ENCODE measurements around the gene RAB38.

RAB38 gene

GRCh38 chr11:88183233-88183632 lies 8.0 kb upstream of the RAB38 start:
- TF ChIP-seq TCF12 (IDR thresholded peaks at IDR 0.05; ENCODE audit: low read depth) (no peak), RAD21 (IDR thresholded peaks at IDR 0.05; ENCODE audit: low read depth) (no peak), NFIC (IDR thresholded peaks at IDR 0.05) (no peak), YY1 (IDR thresholded peaks at IDR 0.05; ENCODE audit: low read depth) (no peak), USF1 (IDR thresholded peaks at IDR 0.05) (no peak), REST (IDR thresholded peaks at IDR 0.05; ENCODE audit: low read depth) (no peak), EP300 (IDR thresholded peaks at IDR 0.05; ENCODE audit: borderline replicate concordance) (no peak), FOXM1 (IDR thresholded peaks at IDR 0.05; ENCODE audit: borderline replicate concordance, low read depth) (no peak), MAX (IDR thresholded peaks at IDR 0.05) (no peak), EGR1 (IDR thresholded peaks at IDR 0.05) (no peak), TEAD4 (IDR thresholded peaks at IDR 0.05) (no peak), ZBTB7A (IDR thresholded peaks at IDR 0.05; ENCODE audit: low read depth) (no peak), TAF1 (IDR thresholded peaks at IDR 0.05; ENCODE audit: low read depth) (no peak), CREB1 (IDR thresholded peaks at IDR 0.05; ENCODE audit: low read depth) (no peak), CEBPB (IDR thresholded peaks at IDR 0.05) (no peak)

GRCh38 chr11:88181776-88182175 lies 6.5 kb upstream of the RAB38 start:
- no peak for TF ChIP-seq EGR1 (IDR thresholded peaks at IDR 0.05)
- no peak for TF ChIP-seq ZBTB7A (IDR thresholded peaks at IDR 0.05; ENCODE audit: low read depth)
- TF ChIP-seq REST (IDR thresholded peaks at IDR 0.05; ENCODE audit: low read depth) = no peak
- no peak for TF ChIP-seq RAD21 (IDR thresholded peaks at IDR 0.05; ENCODE audit: low read depth)
- no peak for TF ChIP-seq USF1 (IDR thresholded peaks at IDR 0.05)
- TF ChIP-seq YY1 (IDR thresholded peaks at IDR 0.05; ENCODE audit: low read depth) = no peak
- TF ChIP-seq FOXM1 (IDR thresholded peaks at IDR 0.05; ENCODE audit: borderline replicate concordance, low read depth) = no peak
- no peak for TF ChIP-seq EP300 (IDR thresholded peaks at IDR 0.05; ENCODE audit: borderline replicate concordance)
- no peak for TF ChIP-seq TCF12 (IDR thresholded peaks at IDR 0.05; ENCODE audit: low read depth)
- no peak for TF ChIP-seq NFIC (IDR thresholded peaks at IDR 0.05)
- no peak for TF ChIP-seq MAX (IDR thresholded peaks at IDR 0.05)
- no peak for TF ChIP-seq TEAD4 (IDR thresholded peaks at IDR 0.05)
- TF ChIP-seq CEBPB (IDR thresholded peaks at IDR 0.05) = no peak
- no peak for TF ChIP-seq TAF1 (IDR thresholded peaks at IDR 0.05; ENCODE audit: low read depth)
- no peak for TF ChIP-seq CREB1 (IDR thresholded peaks at IDR 0.05; ENCODE audit: low read depth)

- TF ChIP-seq TEAD4 (IDR thresholded peaks at IDR 0.05) = no peak
Measured at GRCh38 chr11:88179971-88180629, 4.9 kb upstream of the RAB38 start.

- no peak for TF ChIP-seq REST (IDR thresholded peaks at IDR 0.05; ENCODE audit: low read depth)
- no peak for TF ChIP-seq ZBTB7A (IDR thresholded peaks at IDR 0.05; ENCODE audit: low read depth)
- TF ChIP-seq NFIC (IDR thresholded peaks at IDR 0.05) = no peak
- no peak for TF ChIP-seq USF1 (IDR thresholded peaks at IDR 0.05)
- TF ChIP-seq EGR1 (IDR thresholded peaks at IDR 0.05) = no peak
- TF ChIP-seq YY1 (IDR thresholded peaks at IDR 0.05; ENCODE audit: low read depth) = no peak
- no peak for TF ChIP-seq CEBPB (IDR thresholded peaks at IDR 0.05)
Measured at GRCh38 chr11:88179141-88179540, 3.9 kb upstream of the RAB38 start.

All from Ishikawa (cell line).